NOMO-1 treated with DMSO at 0.1 percent for 48 hours (cell line): ENCODE data around the gene CD63.

Experiments used
- DNase-seq: peaks from one replicate; lab custom pipeline; 2025; ENCODE audit not compliant: unreplicated experiment; lab: John Stamatoyannopoulos, UW

The CD63 gene

DNA sequence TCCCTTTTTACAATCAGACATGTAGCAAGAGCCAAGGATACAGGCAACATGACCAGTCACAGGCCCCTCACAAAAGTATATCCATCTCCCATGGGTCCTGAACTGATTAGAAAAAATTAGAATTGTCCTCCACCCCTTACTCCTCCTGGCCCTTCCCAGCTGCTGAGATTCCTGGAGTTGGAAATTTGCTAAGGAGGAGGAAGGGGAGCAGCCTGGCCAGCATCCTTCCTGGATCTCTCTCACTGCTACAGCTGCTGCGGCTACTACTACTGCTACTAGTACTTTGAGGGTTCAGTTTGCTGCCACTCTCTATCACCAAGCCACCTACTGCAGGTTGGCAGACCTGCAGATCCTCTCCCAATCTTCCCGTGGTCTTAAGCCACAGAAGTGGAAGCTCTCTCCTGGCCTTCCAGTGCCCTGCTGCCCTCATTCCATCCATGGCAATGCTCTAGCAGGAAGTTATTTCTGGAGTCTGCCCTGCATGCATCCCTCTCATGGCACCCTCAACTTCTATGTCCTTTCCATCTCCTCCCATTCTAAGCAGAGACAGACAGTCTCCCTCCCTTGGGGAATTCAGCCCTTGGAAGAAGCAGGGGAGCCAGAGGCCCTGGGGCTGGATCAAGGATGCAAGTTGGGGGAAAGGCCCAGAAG is 22.1 kb downstream of the CD63 start:
- no peak for DNase-seq

DNA sequence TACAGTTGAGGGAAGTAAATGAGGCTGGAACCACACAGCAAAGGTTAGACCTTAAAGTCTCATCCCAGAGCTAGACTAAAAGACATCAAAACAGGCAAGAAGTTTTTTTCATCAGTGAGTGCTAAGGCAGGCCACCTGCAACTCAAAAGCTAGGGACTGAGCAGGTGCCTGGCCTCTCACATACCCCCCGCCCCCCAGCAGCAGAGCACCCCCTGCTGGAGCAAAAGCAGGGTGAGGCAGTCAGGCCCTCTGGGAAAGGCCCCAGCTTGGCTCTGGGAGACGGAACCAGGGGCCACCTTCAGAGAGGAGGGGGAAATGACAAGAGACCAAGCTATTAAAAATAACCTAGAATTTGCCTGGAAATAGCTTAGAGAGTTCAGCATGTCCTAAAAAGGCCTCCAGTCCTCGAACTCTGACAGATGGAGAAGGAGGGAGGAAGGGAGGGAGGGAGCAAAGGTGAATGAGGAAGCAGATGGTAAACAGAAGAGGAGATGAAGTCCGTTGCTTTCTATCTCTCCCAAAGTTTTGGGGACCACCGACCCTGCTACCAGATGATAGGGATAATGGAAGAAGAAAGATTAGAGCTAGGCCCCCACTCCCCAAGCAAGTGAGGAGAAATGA is 22.9 kb downstream of the CD63 start:
- DNase-seq, result peak; percentile 12

DNA sequence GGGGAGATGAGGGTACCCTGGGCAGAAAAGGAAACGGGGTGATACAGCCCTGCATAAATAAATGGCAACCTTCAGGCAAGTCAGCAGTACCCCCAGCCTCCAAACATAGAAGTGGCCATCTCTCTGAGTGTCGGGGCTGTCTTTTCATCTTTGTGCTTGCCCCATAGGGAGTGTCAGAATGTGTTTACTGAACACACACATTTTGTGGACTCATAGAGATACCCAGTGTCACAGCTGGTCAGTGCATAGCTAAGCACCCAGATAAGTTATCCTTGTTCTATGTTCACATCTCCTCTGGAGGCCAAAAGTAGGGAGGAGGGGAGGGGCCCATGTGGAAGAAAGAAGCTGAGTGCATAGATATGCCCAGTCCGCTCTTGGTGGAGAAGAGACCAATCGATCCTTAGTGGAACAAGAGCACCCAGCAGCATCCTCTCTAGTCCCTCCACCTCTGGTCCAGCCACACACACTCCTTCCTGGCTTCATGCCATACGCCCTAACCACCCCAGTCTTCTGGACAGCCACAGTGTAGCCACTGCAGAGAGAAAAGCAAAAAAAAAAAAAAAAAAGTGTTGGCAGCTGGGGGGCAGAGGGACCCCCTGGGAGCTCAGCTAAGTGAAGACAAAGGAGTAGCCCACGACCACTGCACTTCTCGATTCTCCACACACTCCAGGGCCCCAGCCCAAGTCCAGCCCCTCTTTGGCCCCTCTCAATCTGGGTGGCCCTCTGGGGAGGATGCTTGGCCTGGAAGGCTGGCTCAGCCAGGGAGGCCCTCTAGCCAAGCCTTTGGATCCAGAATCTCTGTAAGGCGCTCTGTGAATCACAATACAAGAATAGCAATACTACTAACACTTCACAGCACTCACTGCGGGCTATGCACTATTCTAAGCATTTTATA is 23.7 kb downstream of the CD63 start:
- no peak for DNase-seq

DNA sequence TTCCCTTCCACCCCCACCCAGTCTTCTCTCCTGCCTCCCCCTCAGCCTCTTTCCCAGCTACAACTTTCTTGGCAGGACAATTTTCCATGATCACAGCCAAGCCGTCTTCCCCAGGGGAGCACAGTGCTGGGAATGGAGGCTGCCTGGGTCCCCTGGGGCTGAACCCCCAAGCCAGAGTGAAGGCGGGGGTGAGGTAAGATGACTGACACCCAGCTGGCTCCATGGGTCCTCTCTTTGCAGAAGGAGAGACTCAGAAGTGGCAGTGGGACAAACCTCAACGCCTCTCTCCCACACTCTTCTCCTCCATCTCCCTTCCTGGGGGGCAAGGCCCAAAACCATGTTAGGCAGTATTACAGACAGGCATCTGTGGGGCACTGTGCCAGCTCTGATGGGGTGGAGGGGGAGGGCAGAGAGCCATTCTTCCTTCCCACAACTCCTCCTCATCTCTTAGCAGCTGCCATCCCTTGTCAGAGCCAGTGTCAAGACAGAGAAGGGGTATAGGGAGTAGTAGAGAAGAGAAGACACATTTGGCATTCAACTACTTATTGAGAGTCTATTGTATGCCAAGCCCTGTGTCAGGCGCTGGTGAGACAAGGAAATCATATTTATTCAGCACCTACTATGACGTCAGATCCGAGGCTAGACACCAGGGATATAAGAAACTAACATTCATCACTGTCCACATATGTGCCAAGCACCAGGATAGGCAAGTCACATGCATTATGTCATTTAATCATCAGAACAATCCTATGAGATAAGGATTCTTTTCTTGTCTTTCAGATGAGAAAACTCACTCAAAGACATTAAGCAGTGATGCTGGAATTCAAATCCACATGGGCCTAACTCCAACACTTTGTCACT is 24.7 kb downstream of the CD63 start:
- DNase-seq, result no peak

DNA sequence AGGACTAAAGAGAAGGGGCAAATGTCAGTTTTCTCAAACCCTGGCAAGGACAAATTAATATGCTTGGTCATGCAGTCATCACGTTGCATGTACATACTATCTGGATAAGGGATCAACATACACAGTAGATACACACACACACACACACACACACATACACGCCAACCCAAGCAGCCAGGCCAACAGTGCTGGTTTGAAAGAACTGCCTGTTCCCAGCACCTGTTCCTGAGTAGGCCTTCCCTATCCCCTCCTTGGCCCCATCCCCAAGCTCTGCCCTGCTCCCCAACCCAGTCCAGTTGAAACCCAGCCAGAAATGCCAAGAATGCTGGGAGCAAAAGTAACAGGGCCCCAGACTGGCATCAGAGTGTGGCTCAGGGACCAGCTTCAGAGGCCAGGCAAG is 25.5 kb downstream of the CD63 start:
- DNase-seq, result no peak

DNA sequence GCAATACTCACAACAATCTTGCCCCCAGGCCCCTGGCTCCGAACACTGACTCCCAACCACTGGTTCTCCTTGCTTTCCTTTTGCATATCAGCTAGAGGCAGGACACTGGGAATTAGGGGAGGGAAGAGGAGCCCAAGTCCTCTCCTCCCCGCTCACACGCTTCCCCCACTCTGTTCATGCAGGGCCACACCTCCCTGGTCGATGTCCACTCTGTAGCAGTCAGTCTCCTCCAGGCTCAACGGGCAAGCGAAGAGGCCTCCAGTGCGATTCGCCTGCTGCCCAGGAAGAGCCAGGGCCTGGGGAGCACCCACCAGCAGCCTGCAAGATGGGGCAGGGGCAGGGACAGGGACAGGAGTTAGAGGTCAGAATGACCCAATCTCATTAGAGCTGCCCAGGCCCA is 25.9 kb downstream of the CD63 start:
- no peak for DNase-seq

DNA sequence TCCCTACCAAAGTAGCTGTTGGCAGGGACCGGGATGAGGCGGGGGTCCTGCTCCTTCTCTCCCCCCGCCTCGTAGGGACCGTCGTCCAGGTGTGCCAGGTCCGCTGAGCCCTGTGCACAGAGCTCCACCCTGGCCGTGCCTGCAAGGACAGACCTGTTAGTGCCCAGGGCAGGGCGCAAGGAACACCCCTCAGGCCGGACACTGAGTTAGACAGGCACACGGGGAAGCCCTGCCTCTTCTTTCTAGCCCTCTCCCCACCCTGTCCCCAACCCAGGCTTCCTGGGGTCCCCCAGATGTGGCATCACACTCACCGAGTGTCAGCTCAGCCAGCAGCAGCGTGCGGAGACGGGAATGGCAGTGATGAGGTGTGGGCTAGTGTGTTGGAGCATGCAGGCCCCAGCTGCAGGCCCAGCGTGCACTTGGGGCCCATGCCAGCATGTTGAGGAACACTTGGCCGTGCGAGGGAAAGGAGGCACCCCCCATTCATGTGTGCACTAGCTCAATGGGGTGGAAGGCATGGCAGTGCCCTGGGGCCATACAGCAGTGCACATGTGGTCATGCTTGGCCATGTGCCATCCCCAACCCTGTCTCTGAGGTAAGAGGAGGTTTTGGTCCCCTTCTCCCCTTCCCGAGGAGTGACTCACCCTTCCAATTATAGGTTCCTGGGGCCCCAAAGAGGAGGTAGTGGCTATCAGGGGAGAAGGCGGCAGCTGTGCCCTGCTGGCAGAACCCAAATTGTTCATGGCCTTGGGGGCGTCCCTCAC is 28.4 kb downstream of the CD63 start:
- DNase-seq, result peak; percentile 54

DNA sequence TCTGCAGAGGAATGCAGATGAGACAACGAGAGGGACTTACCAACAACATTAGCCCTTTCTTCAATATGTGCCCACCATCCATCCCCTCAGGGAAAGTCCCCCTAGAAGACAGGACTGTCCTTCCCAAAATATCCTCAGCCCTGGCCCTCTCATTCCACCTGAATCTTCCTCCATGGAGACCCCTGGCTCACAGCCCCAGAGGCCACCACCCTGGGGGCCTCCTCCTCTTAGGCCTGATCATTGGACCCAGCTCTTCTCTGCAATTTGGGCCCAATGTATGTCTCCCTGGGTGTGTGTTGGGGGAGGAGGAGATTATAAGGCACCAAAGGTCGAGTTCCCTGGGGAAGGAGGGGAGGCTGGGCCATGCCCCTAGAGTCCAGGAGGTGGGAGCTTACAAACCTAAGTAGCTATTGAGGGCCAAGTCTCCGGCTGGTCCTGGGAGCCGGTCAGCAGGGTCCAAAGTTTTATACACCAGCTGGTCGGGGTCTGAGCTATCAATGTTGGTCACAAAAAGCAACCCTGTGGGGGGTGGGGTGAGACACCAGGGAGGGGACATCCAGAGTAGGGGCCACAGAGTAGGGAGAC is 29.2 kb downstream of the CD63 start:
- no peak for DNase-seq

DNA sequence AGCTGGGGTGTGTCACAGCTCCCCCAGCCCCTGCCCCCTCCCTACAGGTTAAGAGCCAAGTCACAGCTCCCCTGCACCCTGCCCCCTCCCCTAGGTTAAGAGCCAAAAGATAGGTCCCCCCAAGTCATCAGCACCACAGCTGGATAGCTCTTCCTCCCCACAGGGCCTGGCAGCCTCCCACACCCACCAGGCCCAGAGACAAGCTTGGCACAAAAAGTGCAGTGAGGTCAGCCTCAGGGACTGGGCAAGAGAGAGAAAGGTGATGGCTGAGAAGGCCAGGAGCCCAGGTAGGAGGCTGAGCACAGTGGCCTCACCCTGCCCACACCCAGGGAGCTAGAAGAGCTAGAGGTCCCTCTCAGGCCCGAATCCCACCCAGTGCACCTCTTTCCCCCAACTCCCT is 29.8 kb downstream of the CD63 start:
- DNase-seq, result no peak

DNA sequence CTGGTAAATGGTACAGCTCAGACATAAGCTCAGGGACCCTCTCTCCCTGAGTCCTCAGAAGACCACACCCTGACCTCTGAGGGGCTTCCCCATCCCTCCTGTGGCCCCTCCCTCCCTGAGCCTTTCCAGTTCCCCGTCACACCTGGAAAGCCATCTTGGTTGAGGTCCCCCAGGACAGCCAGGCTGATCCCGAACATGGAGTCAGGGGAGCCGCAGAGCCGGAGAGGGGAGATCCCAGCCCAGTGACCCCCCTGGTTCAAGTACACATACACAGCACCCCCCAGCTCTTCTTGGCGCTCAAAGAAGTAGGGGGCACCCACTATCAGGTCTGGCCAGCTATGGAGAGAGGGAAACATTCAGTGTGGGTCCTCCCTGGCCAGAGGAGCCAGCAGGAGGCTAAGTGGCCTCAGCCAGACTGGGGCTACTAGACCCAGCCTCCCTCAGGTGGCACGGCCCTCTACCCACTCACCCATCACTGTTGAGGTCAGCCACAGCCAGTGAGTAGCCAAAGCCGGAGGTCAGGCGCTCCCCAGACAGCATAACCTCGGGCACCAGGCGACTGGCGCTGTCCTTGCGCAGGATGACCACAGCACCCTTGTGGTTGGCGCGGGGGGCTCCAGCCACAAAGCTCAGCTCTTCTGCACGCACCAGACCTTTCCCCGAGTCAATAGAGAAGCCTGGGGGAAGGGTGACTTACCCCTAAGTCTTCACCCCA is 30.4 kb downstream of the CD63 start:
- DNase-seq, result no peak

DNA sequence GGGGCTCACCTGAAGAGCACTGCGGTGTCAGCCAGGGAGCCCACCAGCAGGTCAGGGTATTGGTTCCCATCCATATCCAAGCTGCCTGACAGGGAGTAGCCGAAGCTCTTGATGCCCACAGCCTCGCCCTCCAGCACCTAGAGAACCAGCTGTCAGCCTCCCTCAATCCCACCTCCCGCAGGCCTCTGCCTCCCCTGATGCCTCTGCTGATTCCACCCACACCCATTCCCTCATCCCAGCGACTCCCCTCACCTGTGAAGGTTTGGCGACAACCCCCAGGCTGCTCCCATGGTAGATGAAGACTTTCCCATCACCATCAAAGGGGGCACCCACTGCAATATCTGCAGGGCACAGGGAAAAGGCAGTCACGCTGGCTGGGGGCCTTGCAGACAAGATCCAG is 31.1 kb downstream of the CD63 start:
- DNase-seq, result no peak

DNA sequence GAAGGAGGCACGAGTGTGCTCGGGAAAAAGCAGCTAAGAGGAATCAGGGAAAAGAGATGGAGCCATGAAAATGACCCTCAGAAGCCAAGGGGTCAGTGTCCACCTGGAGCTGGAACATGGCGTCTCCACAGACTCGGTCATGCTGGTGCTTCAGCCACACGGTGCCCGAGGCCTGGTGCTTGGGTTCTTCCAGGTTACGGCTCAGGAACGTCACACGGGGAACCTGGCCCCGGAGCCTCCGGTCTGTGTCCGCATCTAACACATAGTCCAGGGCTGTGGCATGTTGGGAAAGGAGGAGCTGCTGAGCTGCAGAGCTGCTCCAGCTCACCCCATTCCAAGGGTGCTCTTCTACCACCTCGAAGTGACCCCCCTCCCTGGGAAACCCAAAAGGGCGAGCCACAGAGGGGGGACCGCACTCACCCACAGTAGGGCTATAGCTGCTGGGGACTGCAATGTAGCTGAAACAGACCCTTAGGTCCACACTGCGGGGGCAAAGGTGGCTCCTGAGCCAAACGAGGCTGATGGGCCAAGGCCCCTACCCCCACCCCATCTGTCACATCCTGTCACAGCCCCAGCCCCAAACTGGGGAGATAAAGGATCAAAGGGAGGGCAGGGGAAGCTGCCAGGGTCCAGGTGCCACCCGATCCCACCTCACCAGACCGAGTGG is 31.9 kb downstream of the CD63 start:
- no peak for DNase-seq

DNA sequence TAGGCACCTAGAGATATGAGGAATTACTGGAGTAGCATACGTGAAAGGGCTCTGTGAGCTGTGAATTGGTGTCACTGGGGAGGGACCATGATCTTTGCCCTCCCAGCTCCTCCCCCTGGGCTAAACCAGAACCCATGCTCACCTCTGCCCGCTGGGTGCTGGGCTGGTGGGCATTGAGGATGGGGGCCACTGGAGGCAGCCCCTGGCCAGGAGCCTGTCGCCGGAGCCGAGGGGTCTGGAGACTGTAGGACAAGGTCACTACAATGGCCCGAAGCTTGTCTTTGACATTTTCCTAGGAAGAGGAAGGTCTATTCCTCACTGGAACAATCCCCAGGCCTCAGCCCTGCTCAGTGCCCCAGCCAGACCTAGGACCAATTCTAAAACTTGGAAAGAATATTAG is 32.7 kb downstream of the CD63 start:
- no peak for DNase-seq

DNA sequence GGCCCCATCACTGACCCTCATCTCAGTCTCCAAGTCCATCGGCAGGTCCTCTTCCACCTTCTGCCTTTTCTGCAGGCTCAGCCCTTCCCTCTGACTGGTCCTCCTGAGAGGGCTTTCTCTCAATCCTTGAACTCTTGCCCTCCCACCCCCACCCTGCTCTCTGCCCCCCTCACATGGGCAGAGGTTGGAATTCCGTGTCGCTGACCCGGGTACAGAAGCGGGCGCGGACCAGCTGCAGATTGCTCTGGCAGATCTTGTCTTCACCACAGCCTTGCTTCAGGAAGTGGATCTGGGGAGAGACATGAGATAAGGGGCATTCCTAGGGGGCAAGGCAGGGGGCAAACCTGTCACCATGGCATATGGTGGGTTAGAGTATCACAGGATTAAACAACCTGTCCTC is 33.5 kb downstream of the CD63 start:
- DNase-seq, result no peak

DNA sequence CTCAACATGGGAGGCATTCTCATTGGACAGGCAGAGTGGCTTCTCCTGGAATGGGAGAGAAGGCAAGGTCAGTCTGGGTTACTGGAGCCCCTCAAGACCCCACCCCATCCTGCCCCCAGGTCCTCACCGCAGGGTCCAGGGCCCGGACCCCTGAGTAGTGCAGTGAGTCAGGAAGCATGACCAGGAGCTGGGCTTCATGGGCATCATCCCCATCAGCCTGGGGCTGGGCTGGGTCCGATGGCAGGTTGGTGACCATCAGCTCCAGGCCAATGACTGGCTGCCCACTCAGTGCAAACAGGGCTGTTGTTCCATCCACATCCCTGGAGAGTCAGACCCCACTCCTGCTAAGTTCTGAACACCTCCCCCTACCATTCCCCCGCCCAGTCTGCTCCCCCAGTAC is 34.2 kb downstream of the CD63 start:
- no peak for DNase-seq

DNA sequence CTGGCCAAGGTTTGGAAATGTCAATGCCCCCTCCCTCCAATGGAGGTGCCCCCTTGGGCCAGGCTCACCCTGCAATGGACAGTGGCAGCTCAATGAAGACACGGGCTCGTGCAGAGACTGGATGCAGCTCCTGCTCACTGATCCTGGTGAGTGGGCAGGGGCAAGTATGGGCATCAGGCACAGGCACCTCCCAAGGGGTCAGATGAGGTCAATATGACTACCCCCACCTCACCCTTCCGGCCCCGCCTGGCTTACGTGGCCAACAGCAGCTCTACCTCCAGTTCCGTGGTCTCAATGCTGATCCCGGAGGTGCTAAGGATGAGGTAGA is 34.7 kb downstream of the CD63 start:
- DNase-seq, result no peak

DNA sequence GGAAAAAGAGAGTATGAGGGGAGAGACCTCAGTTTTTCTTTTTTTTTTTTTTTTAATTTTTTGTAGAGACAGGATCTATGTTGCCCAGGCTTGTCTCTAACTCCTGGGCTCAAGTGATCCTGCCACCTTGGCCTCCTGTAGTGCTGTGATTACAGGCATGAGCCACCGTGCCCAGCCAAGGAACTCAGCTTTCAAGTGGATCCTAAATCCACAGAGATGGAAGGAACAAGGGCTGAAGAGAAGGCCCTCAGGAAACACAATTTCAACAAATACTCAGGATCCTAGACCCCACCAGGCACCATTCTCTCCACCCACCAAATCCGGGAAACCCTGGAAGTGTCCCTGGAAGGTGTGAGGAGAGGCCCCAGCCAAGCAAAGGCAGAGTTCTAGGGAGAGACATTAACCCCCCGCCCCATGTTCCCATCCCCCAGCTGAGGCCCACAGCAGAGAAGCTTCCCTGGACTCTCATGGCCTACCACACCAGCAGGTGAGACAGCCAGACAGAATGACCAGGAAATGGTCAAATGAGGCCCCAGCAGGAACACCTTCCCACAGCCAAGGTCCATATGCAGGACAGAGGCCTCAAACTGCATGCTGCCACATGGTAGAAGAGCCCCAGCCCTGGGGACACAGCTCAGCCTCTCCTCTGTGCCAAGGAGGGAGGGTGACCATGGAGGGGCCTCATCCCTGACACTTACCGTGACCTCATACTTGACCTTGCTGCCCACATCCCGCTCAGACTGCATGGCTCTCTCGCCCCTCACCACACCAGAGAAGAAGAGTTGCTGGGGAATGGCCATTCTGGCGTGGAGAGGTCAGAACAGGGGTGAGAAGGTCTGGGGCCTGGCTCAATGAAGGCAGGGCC is 35.3 kb downstream of the CD63 start:
- no peak for DNase-seq

DNA sequence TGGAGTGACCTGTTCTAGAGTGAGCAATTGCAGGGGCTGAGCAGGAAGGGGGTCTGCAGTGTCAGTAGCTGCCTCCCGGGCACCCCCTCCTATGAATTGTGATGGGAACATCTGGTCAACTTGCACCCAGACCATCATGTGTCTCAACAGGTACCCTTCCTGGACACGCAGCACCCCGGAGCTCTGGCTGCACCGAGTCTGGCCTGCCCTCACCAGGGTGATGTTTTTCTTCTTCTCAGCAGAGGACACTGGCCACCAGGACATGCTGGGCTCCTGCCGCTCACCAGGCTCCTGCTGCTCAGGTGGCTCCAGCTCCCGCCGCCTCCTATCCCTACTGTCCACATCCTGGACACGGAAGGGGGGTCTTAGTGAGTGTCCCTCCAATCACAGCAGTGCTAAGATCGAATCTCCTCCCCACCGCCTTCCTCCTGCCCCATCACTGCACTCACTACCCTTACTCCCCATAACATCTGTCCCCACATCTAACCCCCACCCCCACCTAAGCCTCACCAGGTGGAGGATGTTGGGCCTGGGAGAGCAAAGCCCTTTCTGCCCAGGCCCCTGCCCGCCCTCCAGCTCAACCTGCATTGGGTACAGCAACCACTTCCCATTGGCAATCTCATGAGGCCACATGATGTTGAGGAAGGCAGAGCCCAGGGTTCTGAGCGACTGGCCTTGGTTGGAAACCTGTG is 36.0 kb downstream of the CD63 start:
- DNase-seq, result no peak
